OCI-LY1 (cell line): ENCODE data around the gene GNAI1.

Source experiments
- H2AFZ ChIP-seq: fragments of 200-600 bp; sonication (generic), shearing (Covaris generic); 2 replicates; pipeline ENCODE4 v1.6.0; 2014; ENCODE audit warnings: antibody characterized with exemption, mild to moderate bottlenecking, low read length
- H3F3A ChIP-seq: fragments of 200-600 bp; sonication (generic), shearing (Covaris generic); 2 replicates; pipeline ENCODE4 v1.6.0; 2014; ENCODE audit warnings: mild to moderate bottlenecking, antibody characterized with exemption, low read length, moderate library complexity; ENCODE audit not compliant: insufficient read depth
- H3K27ac ChIP-seq: fragments of 200-600 bp; sonication (generic); 2 replicates; pipeline ENCODE4 v1.5.1; 2014; ENCODE audit warnings: low read length, mixed run types, mild to moderate bottlenecking, low read depth; ENCODE audit not compliant: poor library complexity, severe bottlenecking
- H3K27me3 ChIP-seq: fragments of 200-600 bp; sonication (generic); 2 replicates; pipeline ENCODE4 v1.6.0; 2014; ENCODE audit warnings: antibody characterized with exemption, mild to moderate bottlenecking, low read length, moderate library complexity; ENCODE audit not compliant: insufficient read depth
- H3K36me3 ChIP-seq: fragments of 200-600 bp; sonication (generic); 2 replicates; pipeline ENCODE4 v1.6.1; 2014; ENCODE audit warnings: mild to moderate bottlenecking, antibody characterized with exemption, low read length, moderate library complexity, mixed read lengths; ENCODE audit not compliant: insufficient read depth
- H3K4me1 ChIP-seq: fragments of 200-600 bp; sonication (generic); 2 replicates; pipeline ENCODE4 v1.5.1; 2014; ENCODE audit warnings: mild to moderate bottlenecking, low read length, moderate library complexity; ENCODE audit not compliant: insufficient read depth, severe bottlenecking
- H3K4me2 ChIP-seq: fragments of 200-600 bp; sonication (generic), shearing (Covaris generic); 2 replicates; pipeline ENCODE4 v1.6.1; 2014; ENCODE audit warnings: low read length
- H3K4me3 ChIP-seq: fragments of 200-600 bp; sonication (generic); 2 replicates; pipeline ENCODE4 v1.5.1; 2014; ENCODE audit warnings: low read length, low read depth, mild to moderate bottlenecking, mixed read lengths; ENCODE audit not compliant: poor library complexity, severe bottlenecking
- H3K79me2 ChIP-seq: fragments of 200-600 bp; shearing (Covaris generic); 2 replicates; pipeline ENCODE4 v1.6.1; 2016; ENCODE audit warnings: mixed run types, low read length, mixed read lengths; ENCODE audit not compliant: insufficient read depth
- H3K9ac ChIP-seq: fragments of 200-600 bp; sonication (generic), shearing (Covaris generic); 2 replicates; pipeline ENCODE4 v1.6.1; 2014; ENCODE audit warnings: mild to moderate bottlenecking, low read length, mixed read lengths
- H3K9me2 ChIP-seq: fragments of 200-600 bp; sonication (generic), shearing (Covaris generic); 2 replicates; pipeline ENCODE4 v1.6.1; 2014; ENCODE audit warnings: low read depth, mild to moderate bottlenecking, low read length, mixed read lengths
- H3K9me3 ChIP-seq: fragments of 200-600 bp; shearing (Covaris generic); 2 replicates; pipeline ENCODE4 v1.6.1; 2014; ENCODE audit warnings: low read length, mixed read lengths
- H4K20me1 ChIP-seq: fragments of 200-600 bp; sonication (generic), shearing (Covaris generic); 2 replicates; pipeline ENCODE4 v1.6.0; 2016; ENCODE audit warnings: mild to moderate bottlenecking, low read length; ENCODE audit not compliant: insufficient read depth
- CTCF ChIP-seq: fragments of 200-600 bp; sonication (generic), shearing (Covaris generic); IDR thresholded peaks from 2 replicates; pipeline ENCODE4 v1.5.1; 2017; ENCODE audit warnings: mild to moderate bottlenecking, antibody characterized with exemption, low read length, moderate library complexity, mixed read lengths
- EZH2 ChIP-seq: fragments of 200-600 bp; sonication (generic), shearing (Covaris generic); IDR thresholded peaks from 2 replicates; pipeline ENCODE4 v1.8.0; 2017; ENCODE audit warnings: borderline replicate concordance, mixed run types, mild to moderate bottlenecking, antibody characterized with exemption, low read length, moderate library complexity, mixed read lengths

Gene GNAI1

GRCh38 chr7:80165177-80165576, 30.5 kb downstream of the GNAI1 start:
- no peak overlapping the region for H3K9ac ChIP-seq
- no peak for TF ChIP-seq CTCF
- no peak for TF ChIP-seq EZH2

GRCh38 chr7:80170445-80170844, 35.8 kb downstream of the GNAI1 start:
- Histone ChIP-seq H3K27ac (no peak overlapping the region), H3K27me3 (no peaks in the 10 kb centered on the region), H3K9me2 (no peaks in the 10 kb centered on the region), H3K4me1 (no peaks in the 10 kb centered on the region), H4K20me1 (no peaks in the 10 kb centered on the region), H3K36me3 (no peaks in the 10 kb centered on the region), H3K4me2 (no peak overlapping the region), H3K9ac (no peak overlapping the region), H3F3A (no peaks in the 10 kb centered on the region), H3K79me2 (no peaks in the 10 kb centered on the region), H3K9me3 (no peaks in the 10 kb centered on the region; the same call in 1 of the 2 replicates), H3K4me3 (no peak overlapping the region), H2AFZ (no peak overlapping the region)
- TF ChIP-seq EZH2 (no peak), CTCF (no peak)

More at GRCh38 chr7:80165177-80165576, 30.5 kb downstream of the GNAI1 start:
- H3K9me3 ChIP-seq: no peaks in the 10 kb centered on the region
- no peaks in the 10 kb centered on the region for H3K9me2 ChIP-seq
- H4K20me1 ChIP-seq: no peaks in the 10 kb centered on the region
- H3F3A ChIP-seq: no peaks in the 10 kb centered on the region
- H3K36me3 ChIP-seq: no peaks in the 10 kb centered on the region
- no peak overlapping the region for H3K4me2 ChIP-seq
- H2AFZ ChIP-seq: no peak overlapping the region
- no peak overlapping the region for H3K27ac ChIP-seq
- H3K4me3 ChIP-seq: no peak overlapping the region
- no peaks in the 10 kb centered on the region for H3K79me2 ChIP-seq
- no peaks in the 10 kb centered on the region for H3K27me3 ChIP-seq
- no peaks in the 10 kb centered on the region for H3K4me1 ChIP-seq

- Histone ChIP-seq H2AFZ (no peak overlapping the region), H3K9ac (no peak overlapping the region), H3K9me2 (no peaks in the 10 kb centered on the region), H3K36me3 (no peaks in the 10 kb centered on the region), H4K20me1 (no peaks in the 10 kb centered on the region), H3F3A (no peaks in the 10 kb centered on the region), H3K9me3 (no peaks in the 10 kb centered on the region; the same call in 1 of the 2 replicates), H3K4me3 (no peak overlapping the region), H3K4me1 (no peaks in the 10 kb centered on the region), H3K27me3 (no peaks in the 10 kb centered on the region), H3K27ac (no peak overlapping the region), H3K79me2 (no peaks in the 10 kb centered on the region), H3K4me2 (no peak overlapping the region)
- TF ChIP-seq EZH2 (no peak), CTCF (no peak)
These were observed 37.8 kb downstream of the GNAI1 start for GRCh38 chr7:80172387-80172786.
